Left renal pelvis (tissue), 4 donors: ENCODE measurements around the gene PODN. TPM values are rescaled to one million over a fixed set of nuclear protein-coding genes. Genes with fewer than 3 reads are reported as not detected.

ENCODE experiments used
- DNase-seq, 4 donors: peaks; one replicate each; pipeline ENCODE4 v3.0.0-alpha.2; 2013; ENCODE audit warnings: low read depth in 4 of 4, low spot score in 3 of 4
- polyA plus RNA-seq, 4 donors: library from polyadenylated mRNA; unstranded; fragments of 120-200 nt; gene quantifications; one replicate each; pipeline ENCODE4 v1.2.1, GENCODE V29; 2013; ENCODE audit not compliant: insufficient read length in 4 of 4

PODN gene
- polyA plus RNA-seq, 4 donors: 2.1 to 26.4 (median 2.7) TPM

GRCh38 chr1:53088616-53089300 is 26.7 kb downstream of the PODN start:
- no peak for DNase-seq

- peak in 1 of 4 donors; percentile 8 for DNase-seq
These were observed 27.6 kb downstream of the PODN start for GRCh38 chr1:53089478-53090226.

GRCh38 chr1:53090227-53091147 is 28.5 kb downstream of the PODN start:
- DNase-seq: no peak

GRCh38 chr1:53091841-53092645 is 30.0 kb downstream of the PODN start:
- DNase-seq: no peak

- no peak for DNase-seq
These were observed 30.8 kb downstream of the PODN start for GRCh38 chr1:53092659-53093450.

GRCh38 chr1:53093451-53093754 is 31.4 kb downstream of the PODN start:
- DNase-seq: no peak

GRCh38 chr1:53093778-53094532 is 31.9 kb downstream of the PODN start:
- no peak for DNase-seq

GRCh38 chr1:53094533-53094919 is 32.5 kb downstream of the PODN start:
- DNase-seq: no peak

- no peak for DNase-seq
These were observed 42.4 kb downstream of the PODN start for GRCh38 chr1:53104289-53104913.

GRCh38 chr1:53107090-53107489 is 45.1 kb downstream of the PODN start:
- no peak for DNase-seq

GRCh38 chr1:53107570-53108322 is 45.7 kb downstream of the PODN start:
- DNase-seq: no peak

GRCh38 chr1:53108646-53109580 is 46.9 kb downstream of the PODN start:
- DNase-seq: no peak

GRCh38 chr1:53110370-53111072 is 48.5 kb downstream of the PODN start:
- no peak for DNase-seq

- no peak for DNase-seq
These were observed 49.1 kb downstream of the PODN start for GRCh38 chr1:53111073-53111556.

- no peak for DNase-seq
These were observed 49.7 kb downstream of the PODN start for GRCh38 chr1:53111693-53112092.

GRCh38 chr1:53112271-53112774 is 50.3 kb downstream of the PODN start:
- no peak for DNase-seq
